ENCODE measurements around the gene NDUFS7. TPM values are rescaled to one million over a fixed set of nuclear protein-coding genes. Genes with fewer than 3 reads are reported as not detected.

Gene NDUFS7
- total RNA-seq, 1 donor, result 40.7 TPM

DNA sequence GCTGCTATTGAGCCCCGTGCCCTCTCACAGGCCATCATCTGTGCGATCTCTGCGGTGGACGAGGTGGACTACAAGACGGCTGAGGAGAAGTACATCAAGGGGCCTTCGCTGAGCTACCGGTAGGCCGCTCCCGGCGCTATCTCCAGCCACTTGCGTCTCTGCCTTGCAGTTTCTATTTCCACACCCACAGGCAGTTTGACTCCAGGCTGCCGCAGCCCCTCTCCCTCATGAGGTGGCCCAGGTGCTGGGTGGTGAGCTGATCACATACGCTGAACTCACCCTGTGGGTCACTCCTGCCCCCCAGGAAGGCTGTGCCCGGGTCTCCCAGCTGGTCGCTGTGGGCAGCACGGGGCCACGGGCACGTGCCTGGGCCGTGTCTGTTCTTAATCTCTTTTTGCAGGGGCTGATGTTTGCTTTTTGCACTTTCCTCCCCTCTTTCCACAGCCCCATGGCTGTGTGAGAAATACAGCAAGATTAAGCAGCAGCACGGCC is 10.6 kb upstream of the NDUFS7 start:
- H3K4me3 ChIP-seq (ENCODE audit: low read depth, low read length), result no peak overlapping the region
- no peak for DNase-seq (ENCODE audit: low read depth)
- no peak for TF ChIP-seq CTCF (IDR thresholded peaks at IDR 0.05; ENCODE audit: insufficient read depth, low read length)

- no peak overlapping the region for H3K4me3 ChIP-seq (ENCODE audit: low read depth, low read length)
- TF ChIP-seq CTCF (IDR thresholded peaks at IDR 0.05; ENCODE audit: insufficient read depth, low read length), result no peak
- no peak for DNase-seq (ENCODE audit: low read depth)
Observed at GRCh38 chr19:1373534-1374249, 10.0 kb upstream of the NDUFS7 start.

DNA sequence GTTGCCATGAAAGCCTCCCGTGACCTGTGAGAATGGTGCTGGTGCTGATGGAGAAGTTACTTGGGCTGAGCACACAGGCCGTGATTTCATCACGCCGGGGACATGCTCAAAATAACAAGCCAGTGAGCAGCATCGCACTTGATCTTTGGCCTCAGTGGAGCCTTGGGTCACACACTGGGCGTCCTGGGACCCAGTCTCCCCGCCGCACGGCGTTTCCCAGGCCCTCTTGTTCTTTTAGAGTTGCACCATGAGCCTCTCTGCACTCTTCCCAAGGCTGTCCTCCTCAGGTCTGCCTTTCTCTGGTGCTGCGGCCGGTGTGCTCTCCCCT is 9.5 kb upstream of the NDUFS7 start:
- no peak for TF ChIP-seq CTCF (IDR thresholded peaks at IDR 0.05; ENCODE audit: insufficient read depth, low read length)
- DNase-seq (ENCODE audit: low read depth), result no peak
- H3K4me3 ChIP-seq (ENCODE audit: low read depth, low read length), result no peak overlapping the region

GRCh38 chr19:1376415-1376805 is 7.3 kb upstream of the NDUFS7 start:
- no peak overlapping the region for H3K4me3 ChIP-seq (ENCODE audit: low read depth, low read length)
- DNase-seq (ENCODE audit: low read depth), result no peak
- no peak for TF ChIP-seq CTCF (IDR thresholded peaks at IDR 0.05; ENCODE audit: insufficient read depth, low read length)

- H3K4me3 ChIP-seq (ENCODE audit: low read depth, low read length), result no peak overlapping the region
- DNase-seq (ENCODE audit: low read depth), result no peak
- TF ChIP-seq CTCF (IDR thresholded peaks at IDR 0.05; ENCODE audit: insufficient read depth, low read length), result no peak
Observed at GRCh38 chr19:1377176-1377964, 6.3 kb upstream of the NDUFS7 start.

DNA sequence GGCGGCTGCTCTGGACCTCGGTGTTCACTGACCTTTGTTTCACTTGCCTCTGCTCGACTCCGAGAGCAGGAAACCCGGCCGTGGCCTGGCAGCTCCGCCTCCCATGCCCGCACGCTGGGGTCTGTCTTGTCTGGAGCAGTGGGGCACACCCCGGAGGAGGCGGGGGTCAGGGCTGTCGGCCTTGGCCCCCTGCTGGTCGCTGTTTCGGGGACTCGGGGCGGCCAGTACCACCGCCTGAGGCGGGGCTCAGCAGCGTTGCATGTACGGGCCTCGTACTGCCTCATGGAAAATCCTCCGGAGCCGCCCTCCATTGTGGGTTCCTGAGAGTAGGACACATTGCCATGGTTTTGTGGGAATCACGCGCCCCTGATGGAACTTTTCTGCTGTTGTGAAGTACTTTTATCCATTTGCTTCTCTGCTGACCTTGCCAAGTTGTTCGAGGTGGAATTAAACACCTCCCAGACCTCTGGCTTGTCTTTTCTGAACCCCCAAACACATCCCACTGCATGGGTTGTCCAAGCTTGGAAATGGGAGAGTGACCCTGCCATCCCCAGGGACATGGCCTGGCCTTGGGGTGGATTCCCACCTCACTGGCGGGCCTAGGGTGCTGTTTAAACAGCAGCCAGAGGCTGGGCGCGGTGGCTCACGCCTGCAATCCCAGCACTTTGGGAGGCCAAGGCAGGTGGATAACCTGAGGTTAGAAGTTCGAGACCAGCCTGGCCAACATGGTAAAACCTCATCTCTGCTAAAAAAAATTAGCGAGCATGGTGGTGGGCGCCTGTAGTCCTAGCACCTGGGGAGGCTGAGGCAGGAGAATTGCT is 5.5 kb upstream of the NDUFS7 start:
- no peak for DNase-seq (ENCODE audit: low read depth)
- no peak overlapping the region for H3K4me3 ChIP-seq (ENCODE audit: low read depth, low read length)
- TF ChIP-seq CTCF (IDR thresholded peaks at IDR 0.05; ENCODE audit: insufficient read depth, low read length), result no peak
